ENCODE data around the gene KLHL21. TPM values are rescaled to one million over a fixed set of nuclear protein-coding genes. Genes with fewer than 3 reads are reported as not detected.
"Not testable (repeated sequence)": the region's sequence is repeated elsewhere in the genome, so short reads cannot be mapped to it uniquely, and the experiment has no call there.

Gene KLHL21
- polyA plus RNA-seq, 1 donor from 2014 or later: 12.1 TPM

DNA sequence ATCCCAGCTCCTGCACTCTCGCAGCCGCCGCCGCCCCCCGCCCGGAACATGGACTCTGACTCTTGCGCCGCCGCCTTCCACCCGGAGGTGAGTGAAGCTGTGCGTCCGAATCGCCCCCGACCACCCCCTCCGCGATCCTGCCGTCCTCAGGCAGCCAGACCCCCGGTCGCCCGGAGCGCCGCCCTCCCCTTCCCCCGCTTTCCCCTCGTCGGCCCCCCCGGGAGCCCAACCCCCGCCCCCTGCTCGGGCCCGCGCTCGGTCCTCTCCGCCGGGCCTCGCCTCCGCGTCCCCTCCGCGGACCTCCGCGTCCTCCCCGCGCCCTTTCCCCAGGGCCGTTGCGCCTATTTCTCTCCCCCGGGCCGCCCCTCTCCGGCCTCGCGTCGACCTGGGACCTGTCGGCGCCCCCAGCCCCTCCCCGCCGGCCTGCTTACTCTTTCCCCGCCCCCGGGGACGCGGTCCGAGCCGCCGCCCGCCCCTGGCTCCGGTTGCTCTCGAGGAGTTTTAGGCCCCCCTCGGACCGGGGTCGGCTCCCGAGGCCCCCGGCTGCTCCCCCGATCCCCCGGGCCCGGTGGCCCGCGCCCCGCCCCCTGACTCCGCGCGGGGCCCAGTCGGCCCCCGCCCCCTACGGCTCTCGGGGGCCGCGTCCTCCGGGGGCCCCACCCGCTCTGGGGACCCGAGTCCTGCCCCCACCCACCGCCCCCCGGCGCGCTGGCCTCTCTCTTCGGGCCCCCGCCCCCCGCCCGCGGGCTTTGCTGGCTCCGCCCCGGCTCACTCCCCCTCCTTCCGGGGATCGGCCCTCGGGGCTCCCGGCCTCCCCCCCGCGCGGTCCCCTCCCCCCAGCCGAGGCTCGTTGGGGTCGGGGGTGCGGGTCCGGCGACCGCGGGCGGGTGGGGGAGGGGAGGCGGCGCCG is 11.6 kb upstream of the KLHL21 start:
- Mint-ChIP-seq H3K36me3 (no peaks in the 10 kb centered on the region), H3K4me3 (peak overlapping the region in 3 of 4 donors; percentile 39 to 96 (median 91)), H3K27ac (peak overlapping the region in 1 of 3 donors; percentile 23)

DNA sequence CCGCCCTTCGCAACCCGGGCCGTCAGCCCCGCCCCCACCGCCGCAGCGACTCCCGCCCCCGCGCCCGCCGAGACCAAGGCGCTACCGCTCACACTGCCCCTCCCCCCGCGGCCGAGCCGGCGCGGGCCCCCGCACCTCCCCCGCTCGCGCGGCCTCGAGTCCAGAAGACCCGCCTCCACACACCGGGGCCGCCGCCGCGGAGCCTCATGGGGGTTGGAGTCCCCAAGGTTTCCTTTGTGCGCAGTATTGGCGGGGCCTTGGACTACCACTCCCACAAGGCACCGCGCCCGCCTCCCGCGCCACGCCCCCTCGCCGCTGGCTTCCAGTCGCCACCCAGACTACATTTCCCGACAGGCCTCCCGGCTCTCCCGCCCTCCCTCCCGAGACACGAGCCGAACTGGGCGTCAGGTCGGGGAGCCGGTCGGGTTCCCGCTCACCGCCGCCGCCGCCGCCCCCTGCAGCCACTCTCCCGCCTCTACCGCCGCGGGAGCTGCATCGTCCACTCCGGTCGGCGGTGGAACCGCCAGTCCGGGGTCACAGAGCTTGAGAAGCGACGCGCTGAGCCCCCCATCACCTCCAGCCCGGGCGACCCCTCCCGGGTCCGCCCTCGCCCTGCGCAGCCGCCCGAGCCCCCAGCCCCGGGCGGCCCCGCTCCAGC is 10.8 kb upstream of the KLHL21 start, which contains the start of gene PHF13:
PHF13 (plus strand) TSS at position 371 of the 658 bp plus-strand sequence. CDS start 336 bp downstream, outside the sequence.
- Mint-ChIP-seq H3K4me3 (peak within 1 kb of the TSS; percentile 91 to 96 (median 94)), H3K27ac (peak within 1 kb of the TSS; percentile 84 to 93 (median 87)), H3K9me3 (no peaks in the 10 kb centered on the region), H3K36me3 (no peaks in the 10 kb centered on the region), H3K27me3 (no peaks in the 10 kb centered on the region), H3K4me1 (peaks cover 12 to 15% (median 15%) of the 10 kb centered on the region in 3 donors)

More for the DNA sequence above, 11.6 kb upstream of the KLHL21 start:
- no peaks in the 10 kb centered on the region for H3K9me3 Mint-ChIP-seq
- no peaks in the 10 kb centered on the region for H3K27me3 Mint-ChIP-seq
- H3K4me1 Mint-ChIP-seq: peaks cover 12 to 15% (median 15%) of the 10 kb centered on the region in 3 donors

DNA sequence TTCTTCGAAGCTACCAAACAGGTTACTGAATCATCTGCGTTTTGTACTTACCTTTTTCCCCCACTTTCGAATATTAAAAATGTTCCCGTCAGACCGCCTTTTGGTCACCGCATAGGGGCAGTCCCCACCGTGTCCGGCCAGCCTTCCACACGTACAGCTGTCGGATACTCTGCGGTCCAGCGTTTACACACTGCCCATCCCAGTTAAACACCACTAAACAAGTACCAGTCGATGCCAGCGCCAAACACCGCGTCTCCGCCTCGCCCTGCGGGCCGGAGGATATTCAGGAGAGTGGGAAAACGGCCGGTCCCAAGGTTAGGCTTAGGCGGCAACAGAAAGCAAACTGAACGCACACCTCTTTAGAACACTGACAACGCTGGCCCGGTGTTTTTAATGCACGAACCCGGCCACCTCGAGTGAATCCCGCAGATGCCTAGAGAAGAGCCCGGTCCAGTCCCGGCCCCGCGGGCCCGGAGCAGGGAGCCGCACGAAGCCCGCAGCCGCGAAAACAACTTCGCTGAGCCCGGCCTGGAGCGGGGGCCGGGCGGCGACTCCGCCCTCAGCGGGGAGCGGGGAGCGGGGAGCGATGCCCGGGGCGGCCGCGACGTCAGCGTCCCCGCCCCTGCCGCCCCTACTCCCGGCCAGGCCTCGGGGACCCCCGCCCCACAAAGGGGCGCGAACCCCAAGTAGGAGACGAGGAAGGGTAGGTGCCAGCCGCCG is 10.1 kb upstream of the KLHL21 start:
- Mint-ChIP-seq H3K27ac (peak overlapping the region; percentile 84 to 93 (median 87)), H3K4me3 (peak overlapping the region; percentile 91 to 94 (median 92)), H3K4me1 (peaks cover 12 to 15% (median 15%) of the 10 kb centered on the region in 3 donors), H3K36me3 (no peaks in the 10 kb centered on the region), H3K9me3 (no peaks in the 10 kb centered on the region), H3K27me3 (no peaks in the 10 kb centered on the region)

GRCh38 chr1:6603915-6604558 is 1.4 kb upstream of the KLHL21 start:
- Mint-ChIP-seq H3K4me1 (peaks cover 14 to 25% (median 17%) of the 10 kb centered on the region in 3 donors), H3K9me3 (no peaks in the 10 kb centered on the region), H3K36me3 (no peaks in the 10 kb centered on the region), H3K27ac (peak overlapping the region in 2 of 3 donors; percentile 97 to 99), H3K27me3 (no peaks in the 10 kb centered on the region), H3K4me3 (peak overlapping the region; percentile 89 to 100 (median 94))

GRCh38 chr1:6603238-6603914 is 707 bp upstream of the KLHL21 start:
- Mint-ChIP-seq H3K27me3 (no peaks in the 10 kb centered on the region), H3K4me1 (peaks cover 14 to 25% (median 18%) of the 10 kb centered on the region in 3 donors), H3K27ac (peak overlapping the region; percentile 91 to 99 (median 97)), H3K9me3 (no peaks in the 10 kb centered on the region), H3K36me3 (no peaks in the 10 kb centered on the region), H3K4me3 (peak overlapping the region; percentile 89 to 100 (median 94))

- H3K36me3 Mint-ChIP-seq: no peaks in the 10 kb centered on the region
- no peaks in the 10 kb centered on the region for H3K9me3 Mint-ChIP-seq
- peaks cover 16 to 25% (median 18%) of the 10 kb centered on the region in 3 donors for H3K4me1 Mint-ChIP-seq
- H3K4me3 Mint-ChIP-seq: peak overlapping the region; percentile 95 to 100 (median 96)
- H3K27me3 Mint-ChIP-seq: no peaks in the 10 kb centered on the region
- peak overlapping the region in 2 of 3 donors; percentile 97 to 99 for H3K27ac Mint-ChIP-seq
Measured at GRCh38 chr1:6601923-6602668, 573 bp downstream of the KLHL21 start.

DNA sequence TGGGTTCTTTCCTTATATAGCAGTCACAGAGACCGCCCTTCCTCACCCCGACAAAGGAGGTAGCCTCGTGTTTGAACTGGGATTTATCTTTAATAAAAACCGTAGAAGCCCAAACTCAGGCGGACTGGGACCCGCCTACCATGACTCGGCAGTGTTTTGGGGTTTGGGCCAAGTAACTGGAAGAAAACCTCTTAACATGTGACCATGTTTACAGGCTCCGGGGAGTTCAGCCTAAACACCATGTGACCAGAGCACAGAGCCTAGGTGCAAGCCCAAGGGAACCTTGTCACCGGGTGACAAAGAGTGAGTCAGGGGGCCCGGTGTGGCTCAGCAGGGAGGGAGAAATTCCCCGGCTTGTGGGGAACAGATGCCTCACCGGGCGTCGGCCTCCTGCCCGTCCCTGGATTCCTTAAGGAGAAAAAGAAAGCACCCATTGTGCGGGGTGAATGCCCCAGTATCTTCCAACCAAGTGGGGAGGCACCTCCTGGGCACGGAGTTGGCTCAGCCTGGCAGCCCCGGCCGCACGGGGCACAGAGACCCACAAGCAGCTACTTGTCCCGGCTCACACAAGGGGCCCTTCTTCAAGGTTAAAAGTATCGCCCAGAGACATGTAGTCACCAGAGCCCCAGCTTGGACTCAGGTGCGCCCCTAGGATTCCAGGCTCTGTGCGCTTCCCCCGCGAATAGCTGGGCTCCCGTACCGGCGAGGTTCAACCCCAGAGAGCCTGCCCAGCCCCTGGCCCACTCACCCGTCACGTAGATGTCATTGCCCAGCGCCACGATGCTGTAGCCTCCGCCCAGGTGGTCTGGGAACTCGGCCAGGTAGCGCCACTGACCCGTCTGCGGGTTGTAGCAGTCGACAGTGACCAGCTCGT is 1.4 kb downstream of the KLHL21 start:
- peak overlapping the region; percentile 94 to 97 (median 95) for H3K4me3 Mint-ChIP-seq
- no peaks in the 10 kb centered on the region for H3K27me3 Mint-ChIP-seq
- no peaks in the 10 kb centered on the region for H3K9me3 Mint-ChIP-seq
- peak overlapping the region; percentile 67 to 97 (median 87) for H3K27ac Mint-ChIP-seq
- H3K36me3 Mint-ChIP-seq: no peaks in the 10 kb centered on the region
- H3K4me1 Mint-ChIP-seq: peaks cover 17 to 25% (median 21%) of the 10 kb centered on the region in 3 donors

GRCh38 chr1:6600410-6601048 is 2.1 kb downstream of the KLHL21 start:
- Mint-ChIP-seq H3K36me3 (no peaks in the 10 kb centered on the region), H3K9me3 (no peaks in the 10 kb centered on the region), H3K4me1 (peaks cover 19 to 25% (median 24%) of the 10 kb centered on the region in 3 donors), H3K27ac (peak overlapping the region; percentile 67 to 97 (median 87)), H3K4me3 (peak overlapping the region; percentile 94 to 97 (median 95)), H3K27me3 (no peaks in the 10 kb centered on the region)

DNA sequence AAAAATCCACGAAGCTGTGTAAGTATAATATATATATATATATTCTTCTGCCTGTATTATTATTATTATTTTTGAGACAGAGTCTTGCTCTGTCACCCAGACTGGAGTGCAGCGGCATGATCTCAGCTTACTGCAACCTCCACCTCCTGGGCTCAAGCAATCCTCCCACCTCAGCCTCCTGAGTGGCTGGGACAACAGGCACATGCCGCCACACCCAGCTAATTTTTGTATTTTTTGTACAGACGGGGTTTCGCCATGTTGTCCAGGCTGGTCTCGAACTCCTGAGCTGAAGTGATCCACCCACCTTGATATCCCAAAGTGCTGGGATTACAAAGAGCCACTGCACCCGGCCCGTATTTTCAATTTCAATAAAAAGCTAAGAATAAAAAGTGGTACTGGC is 2.7 kb downstream of the KLHL21 start:
- H3K36me3 Mint-ChIP-seq, H3K27me3 Mint-ChIP-seq, H3K9me3 Mint-ChIP-seq: not testable (repeated sequence)
- H3K27ac Mint-ChIP-seq: peak overlapping the region; percentile 87 to 97 (median 87)
- peak overlapping the region; percentile 94 to 97 (median 95) for H3K4me3 Mint-ChIP-seq
- peaks cover 19 to 25% (median 24%) of the 10 kb centered on the region in 3 donors for H3K4me1 Mint-ChIP-seq

DNA sequence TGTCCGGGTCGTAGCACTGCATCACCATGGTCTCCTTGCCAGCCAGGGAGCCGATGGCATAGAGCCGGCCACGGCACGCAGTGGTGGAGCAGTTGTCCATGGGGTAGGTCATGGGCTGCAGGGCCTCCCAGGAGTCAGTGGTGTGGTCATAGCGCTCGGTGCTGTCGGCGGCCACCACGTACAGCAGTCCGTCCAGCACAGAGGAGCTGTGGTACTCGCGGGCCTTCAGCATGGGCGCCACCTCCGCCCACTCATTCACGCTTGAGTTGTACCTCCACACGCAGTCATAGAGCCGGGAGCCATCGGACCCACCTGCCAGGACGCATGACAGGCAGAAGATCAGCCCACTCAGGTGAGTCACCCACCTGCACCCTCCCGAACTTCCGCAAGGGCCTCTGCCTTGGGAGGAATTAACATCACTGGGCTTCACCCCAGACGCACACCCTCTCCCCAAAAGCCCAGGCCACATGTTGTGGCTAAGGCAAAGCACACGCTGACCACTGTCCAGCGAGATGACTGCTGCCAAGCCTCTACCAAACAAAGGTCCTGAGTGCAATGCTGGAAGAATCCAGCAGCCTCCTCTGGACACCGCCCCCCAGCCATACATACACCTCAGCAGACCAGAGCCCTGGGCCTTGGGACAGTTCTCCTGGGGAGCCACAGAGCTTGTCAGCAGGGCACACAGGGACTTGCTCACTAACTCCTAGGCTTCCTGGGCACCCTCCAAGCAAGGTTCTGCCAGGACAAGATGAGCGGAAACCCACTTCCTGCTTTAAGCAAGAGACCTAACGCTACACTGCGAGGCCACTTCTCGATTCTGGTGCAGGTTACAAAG is 3.3 kb downstream of the KLHL21 start:
- H3K36me3 Mint-ChIP-seq: no peaks in the 10 kb centered on the region
- H3K4me1 Mint-ChIP-seq: peaks cover 19 to 25% (median 24%) of the 10 kb centered on the region in 3 donors

DNA sequence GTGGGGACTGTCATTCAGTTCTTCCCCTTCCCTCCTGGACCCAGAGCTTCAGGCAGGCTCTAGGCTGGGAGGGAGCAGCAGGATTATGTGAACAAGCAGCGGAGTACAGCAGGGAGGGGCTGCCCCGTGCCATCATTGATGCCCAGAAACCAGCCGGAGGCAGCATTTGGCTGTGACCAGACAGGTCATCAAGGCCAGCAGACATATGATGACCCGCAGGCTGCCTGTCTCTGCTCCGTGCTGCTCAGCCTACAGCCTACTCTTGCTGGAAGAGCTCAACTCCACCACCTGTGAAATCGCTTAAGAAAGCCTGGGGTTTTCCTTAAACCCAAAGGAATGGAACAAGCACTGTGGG is 4.9 kb downstream of the KLHL21 start:
- H3K27ac Mint-ChIP-seq: no peak overlapping the region
- H3K36me3 Mint-ChIP-seq: peaks cover 2% of the 10 kb centered on the region
- peak overlapping the region in 1 of 4 donors; percentile 50 for H3K4me3 Mint-ChIP-seq
- no peaks in the 10 kb centered on the region for H3K9me3 Mint-ChIP-seq
- H3K4me1 Mint-ChIP-seq: peaks cover 15 to 24% (median 19%) of the 10 kb centered on the region in 3 donors
- H3K27me3 Mint-ChIP-seq: no peaks in the 10 kb centered on the region

More for the DNA sequence above, 3.3 kb downstream of the KLHL21 start:
- peak overlapping the region; percentile 92 to 97 (median 94) for H3K4me3 Mint-ChIP-seq
- H3K27ac Mint-ChIP-seq: peak overlapping the region; percentile 16 to 87 (median 87)
- H3K9me3 Mint-ChIP-seq: no peaks in the 10 kb centered on the region
- no peaks in the 10 kb centered on the region for H3K27me3 Mint-ChIP-seq
